GM19025 (cell line): ENCODE data around the gene NACA2.
"Not testable (repeated sequence)": the region's sequence is repeated elsewhere in the genome, so short reads cannot be mapped to it uniquely, and the experiment has no call there.

Source experiments
- ATAC-seq: cut with Tn5 transposase; IDR thresholded peaks from one replicate; pipeline ENCODE4 v1.9.1; 2021; ENCODE audit warnings: mild to moderate bottlenecking, low read depth, moderate library complexity; ENCODE audit not compliant: unreplicated experiment

Gene NACA2

DNA sequence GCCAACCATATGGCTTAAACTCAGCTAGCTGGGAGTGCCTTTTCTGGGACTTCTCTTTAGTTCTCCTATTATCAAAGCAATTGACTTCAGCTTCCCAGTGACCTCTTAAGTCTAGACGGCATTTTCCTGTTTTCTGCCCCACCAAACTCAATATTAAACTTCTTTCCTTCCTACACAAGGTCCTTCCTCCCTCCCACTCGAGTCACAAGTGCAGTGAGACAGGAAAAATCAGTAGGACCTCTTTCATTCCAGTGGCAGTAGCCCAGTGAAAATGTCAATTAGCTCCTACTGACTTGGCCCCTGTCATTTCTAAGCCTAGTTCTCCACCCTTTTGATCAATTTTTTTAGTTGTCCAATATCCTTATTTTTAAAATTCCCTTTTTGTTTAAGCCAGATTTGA, 9.6 kb upstream of the NACA2 start:
- no peak for ATAC-seq

DNA sequence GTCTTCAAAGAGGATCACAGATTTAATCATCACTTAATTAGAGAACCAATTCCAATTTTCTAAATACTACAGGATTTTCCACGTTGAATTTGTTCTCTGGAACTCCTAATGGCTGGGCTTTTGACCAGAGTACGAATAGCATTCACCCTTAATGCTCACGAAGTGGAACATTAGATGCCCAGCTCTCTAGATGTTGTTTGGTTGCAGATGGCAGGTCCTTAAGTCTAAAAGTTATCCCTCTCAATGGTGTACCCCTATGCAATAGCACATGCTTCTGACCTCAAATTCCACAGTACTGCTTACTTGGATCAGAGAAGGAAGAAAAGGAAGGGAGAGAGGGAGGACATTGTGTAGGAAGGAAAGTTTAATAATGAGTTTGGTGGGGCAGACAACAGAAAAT, 8.6 kb upstream of the NACA2 start:
- no peak for ATAC-seq

DNA sequence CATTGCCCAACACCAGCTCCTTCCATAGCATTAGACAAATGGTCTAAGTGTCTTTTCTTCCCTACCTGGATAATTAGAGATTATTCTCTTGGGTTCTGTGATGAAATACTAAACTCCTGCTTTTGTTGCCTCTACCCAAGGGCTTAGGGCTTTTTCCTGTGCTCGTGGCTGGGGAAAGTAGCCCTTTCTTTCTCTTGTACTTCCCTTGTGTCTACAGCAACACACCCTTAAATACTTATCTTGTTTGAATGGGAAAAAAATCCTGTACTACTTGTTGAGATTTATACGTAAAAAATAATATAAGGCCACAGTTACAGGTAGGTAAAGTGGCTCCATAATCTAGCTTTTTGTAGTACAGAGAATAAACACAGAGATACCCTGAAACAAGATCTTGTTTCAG, 7.0 kb upstream of the NACA2 start:
- no peak for ATAC-seq

DNA sequence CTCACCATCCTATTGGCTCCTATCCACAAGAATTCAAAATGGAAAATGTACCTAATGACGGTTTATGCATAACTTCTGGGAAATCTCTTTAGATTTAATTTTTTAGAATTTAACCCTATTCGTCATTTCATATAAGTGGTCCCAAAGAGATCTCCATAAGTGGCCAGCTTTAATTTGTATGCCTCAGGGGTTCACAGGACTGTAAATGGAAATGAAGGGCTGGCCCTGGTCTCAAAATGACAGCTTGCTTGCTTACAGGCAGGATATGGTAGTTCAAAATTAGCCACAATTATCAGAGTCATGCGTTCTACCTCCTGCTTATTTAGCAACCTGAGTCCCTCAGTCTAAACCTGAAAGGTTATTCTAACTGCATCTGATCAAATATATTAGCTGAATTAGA, 6.6 kb upstream of the NACA2 start:
- no peak for ATAC-seq

DNA sequence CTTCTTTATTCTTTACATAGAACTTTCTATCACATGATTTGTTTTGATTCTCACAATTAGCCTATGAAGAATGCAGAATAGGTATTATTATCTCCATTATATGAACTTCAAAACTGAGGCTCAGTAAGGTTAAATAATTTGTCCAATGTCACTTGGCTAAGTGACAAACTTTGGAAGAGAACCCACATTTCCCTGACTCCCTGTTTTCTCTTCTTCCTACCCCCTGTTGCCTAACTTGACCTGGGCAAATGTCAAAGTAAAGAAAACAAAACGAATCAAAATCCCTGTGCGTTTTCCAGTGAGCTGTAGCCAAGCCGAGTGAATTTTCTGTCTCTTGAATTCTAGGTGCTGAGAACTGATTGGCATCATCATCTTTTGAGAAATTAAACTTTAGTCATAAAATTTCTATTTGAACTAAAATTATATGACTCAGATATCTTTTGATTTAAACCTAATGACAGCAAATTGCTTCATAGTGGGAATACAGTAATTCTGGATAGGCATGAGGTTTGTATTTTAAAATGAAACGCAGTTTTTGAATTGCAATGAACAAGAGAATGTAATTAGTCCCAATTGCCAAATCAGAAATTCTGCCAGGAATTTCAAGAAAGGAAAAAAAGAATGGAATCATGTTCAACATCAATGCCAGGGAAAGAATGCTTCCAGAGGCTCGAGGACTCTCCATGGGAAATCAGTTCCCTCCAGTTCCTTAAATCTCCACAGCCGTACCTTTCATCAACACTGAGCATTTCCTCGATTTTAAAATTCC, 4.6 kb upstream of the NACA2 start:
- ATAC-seq = no peak

DNA sequence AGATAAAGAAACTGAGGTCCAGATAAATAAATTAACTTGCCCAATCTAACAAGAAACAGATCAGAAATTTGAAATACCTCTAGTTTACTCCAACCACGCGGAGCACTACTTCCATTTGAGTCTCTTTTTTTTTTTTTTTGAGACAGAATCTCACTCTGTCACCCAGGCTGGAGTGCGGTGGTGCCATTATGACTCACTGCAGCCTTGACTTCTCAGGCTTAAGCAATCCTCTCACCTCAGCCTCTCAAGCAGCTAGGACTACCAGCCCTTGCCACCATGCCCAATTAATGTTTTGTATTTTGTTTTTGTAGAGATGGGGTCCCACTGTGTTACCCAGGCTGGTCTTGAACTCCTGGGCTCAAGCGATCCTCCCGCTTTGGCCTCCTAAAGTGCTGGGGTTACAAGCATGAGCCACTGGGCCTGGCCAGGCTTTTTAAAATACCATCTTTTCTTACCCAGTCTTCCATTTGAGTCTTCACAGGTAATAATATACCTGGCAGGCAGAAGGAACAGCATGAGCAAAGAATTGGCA, 3.3 kb upstream of the NACA2 start:
- no peak for ATAC-seq

DNA sequence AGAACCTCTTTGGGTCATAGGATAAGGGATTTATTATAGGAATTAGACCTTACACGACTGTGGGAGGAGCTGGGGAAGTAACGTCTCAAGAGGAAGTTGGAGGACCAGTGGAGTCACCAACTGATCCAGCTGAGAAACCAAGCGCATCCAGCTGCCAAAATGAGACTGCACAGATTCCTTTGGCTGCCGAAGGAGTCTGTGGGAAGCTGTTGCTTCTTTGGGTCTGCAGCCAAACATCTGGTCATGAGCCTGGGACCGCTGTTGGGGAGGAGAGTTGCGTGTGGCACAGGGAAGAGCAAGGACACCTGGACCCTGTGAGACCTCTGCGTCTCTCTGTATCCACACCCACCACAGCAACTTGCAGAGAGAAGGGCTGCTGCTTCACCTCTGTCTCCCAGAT, 2.4 kb upstream of the NACA2 start:
- ATAC-seq = no peak

DNA sequence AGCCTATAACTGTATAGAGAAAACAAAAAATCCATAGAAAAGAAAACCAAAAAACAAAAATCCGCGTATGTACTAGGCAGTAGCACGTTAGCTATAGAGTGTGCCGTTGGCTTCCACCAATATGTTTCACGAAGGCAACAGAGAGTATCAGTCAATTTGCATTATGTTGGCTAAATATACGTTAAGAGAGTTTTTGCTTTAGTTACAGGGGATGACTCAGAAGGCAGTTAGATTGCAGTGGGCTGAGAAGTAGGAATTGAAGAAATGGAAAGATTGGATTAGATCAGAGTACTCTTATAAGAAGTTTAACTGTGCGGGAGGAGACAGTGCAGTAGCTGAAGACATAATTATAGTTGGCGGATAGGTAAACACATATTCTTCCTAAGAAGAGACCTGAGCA, 911 bp upstream of the NACA2 start:
- ATAC-seq = no peak

DNA sequence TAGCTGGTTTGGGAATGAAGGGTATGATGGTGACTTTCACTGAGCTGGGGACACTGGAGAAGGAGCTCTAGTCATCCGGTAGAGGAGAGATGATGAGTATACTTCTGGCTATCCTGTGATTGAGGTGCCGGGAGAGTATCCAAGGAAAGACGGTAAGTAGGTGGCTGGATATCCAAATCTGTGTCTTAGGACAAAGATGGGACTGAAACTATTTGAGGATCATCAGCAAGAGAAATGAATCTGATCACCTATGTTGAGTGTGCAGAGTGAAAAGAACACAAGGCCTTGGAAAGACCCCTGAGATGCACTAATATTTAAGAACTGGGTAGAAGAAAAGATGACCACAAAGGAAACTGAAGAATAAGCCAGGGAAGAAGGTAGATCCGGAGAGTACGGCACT, 1.0 kb downstream of the NACA2 start:
- ATAC-seq = no peak

DNA sequence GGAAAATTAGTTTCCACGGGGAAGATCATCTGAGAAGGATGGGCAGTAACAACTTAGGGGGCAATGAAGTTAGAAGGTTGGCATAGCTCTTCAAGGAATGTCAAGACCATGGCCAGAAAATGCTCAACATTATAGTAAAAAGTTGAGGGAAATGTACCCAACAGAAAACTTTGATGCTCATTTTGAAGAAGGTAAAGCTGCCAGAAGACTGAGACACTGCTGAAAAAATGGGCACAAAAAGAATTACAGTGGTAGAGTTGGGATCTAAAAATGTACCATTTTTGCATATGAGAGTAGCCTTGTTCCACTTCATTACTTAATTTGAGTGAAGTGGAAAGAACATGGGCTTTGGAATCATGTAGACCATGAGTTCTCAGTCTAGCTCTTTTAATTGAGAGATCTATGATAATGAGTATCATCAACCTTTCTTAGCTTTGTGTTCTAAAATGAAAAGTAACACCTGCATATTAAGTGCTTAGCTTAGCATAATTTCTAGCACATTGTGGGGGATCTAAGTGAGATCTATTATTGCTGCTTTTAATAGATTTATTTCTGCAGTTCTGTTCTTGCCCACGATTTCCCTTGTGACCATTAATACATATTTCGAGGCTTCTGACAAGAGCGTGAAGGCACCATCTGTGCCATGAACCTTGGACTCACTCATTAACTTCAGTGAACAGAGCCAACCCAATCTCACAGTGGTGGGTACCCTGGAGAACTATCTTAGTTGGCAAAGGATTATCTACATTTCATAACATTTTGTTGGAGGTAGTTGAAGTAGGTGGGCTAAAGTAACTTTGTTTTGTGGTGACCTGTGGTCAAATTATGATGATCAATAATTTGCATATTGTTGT, 3.0 kb downstream of the NACA2 start:
- ATAC-seq = no peak

DNA sequence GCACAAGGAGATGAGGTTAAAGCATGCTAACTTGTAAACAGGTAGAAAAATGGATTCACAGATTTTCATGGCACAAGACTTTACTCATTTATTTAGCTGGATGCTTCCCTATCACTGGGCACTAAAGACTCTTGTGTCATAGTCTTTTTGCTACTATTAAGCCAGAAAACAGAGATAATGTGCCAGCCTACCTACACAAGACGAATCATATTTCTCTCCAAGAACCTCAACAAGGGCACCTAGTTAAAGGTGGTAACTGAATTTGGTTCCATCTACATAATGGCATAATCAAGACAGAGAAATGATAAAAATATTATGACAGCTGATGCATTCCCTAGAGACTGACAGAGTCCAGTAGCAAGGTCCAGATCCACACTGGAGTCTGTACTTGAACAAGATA, 3.8 kb downstream of the NACA2 start:
- ATAC-seq = no peak

DNA sequence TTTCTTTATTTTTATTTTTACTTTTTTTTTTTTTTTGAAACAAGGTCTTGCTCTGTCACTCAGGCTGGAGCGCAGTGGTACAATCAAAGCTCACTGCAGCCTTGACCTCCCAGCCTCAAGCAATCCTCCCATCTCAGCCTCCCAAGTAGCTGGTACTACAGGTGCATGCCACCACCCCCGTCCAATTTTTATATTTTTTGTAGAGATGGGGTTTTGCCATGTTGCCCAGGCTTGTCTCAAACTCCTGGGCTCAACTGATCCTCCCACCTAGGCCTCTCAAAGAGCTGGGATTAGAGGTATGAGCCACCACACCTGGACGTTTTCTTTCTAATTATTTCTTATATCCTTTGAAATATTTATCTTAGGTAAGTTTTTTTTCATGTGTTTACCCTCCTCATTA, 4.4 kb downstream of the NACA2 start:
- not testable (repeated sequence) for ATAC-seq

DNA sequence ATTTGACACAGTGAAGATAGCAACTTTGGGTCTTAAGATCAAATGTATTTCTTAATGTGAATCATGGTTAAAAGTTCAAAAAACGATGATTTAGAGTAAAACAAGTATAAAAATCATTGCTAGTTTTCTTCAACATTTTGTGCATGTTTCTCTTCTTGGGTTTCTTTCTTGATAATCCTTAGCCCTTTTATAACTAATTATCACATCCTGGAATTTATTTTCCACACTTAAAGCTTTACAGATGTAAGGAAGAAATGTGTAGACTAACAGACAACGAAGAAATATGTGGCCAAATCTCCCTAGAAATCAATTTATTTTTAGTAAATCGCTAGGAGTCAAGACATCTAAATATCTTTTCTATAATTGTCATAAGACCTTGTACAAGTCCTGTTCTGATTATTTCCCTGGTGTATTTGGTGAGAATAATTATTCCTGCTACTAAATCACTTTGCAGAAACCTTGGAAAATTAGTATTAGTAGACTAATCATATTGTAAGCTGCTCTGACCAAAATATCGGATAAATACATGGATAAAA, 4.9 kb downstream of the NACA2 start:
- ATAC-seq = no peak

DNA sequence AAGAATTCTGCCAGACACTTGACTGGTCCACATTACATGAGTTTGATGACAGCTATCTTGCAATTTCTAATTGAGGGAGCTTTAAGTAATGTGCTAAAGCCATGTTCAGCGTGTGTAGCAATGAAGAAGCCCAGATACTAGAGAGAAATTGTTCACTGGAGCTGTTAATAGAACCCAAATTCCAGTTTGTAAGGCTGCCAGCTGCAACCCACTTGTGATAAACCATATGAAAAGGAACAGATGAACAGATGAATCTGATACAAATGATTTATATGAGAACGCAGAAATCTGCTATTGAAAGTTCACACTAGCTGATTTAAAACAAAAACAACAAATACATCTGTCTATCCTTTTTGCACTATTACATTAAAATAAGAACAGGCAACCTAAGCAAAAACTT, 6.2 kb downstream of the NACA2 start:
- ATAC-seq = no peak

DNA sequence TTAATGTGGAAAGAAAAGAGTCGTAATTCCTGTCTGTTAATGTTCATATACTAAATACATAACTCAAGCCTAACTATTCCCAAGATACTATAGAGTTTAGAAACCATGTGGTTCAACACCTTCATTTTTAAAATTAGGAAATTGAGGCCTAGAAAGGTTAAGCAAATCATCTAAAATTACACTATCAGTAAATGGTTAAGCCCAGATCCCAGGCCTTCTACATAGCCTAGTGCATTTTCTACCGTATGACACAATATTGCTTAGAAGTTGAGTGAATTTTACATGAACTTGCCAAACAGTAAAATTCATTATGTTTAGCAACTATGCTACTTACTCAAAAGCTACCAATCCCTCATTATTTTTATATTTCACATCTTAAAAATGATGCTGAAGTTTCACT, 6.8 kb downstream of the NACA2 start:
- no peak for ATAC-seq

DNA sequence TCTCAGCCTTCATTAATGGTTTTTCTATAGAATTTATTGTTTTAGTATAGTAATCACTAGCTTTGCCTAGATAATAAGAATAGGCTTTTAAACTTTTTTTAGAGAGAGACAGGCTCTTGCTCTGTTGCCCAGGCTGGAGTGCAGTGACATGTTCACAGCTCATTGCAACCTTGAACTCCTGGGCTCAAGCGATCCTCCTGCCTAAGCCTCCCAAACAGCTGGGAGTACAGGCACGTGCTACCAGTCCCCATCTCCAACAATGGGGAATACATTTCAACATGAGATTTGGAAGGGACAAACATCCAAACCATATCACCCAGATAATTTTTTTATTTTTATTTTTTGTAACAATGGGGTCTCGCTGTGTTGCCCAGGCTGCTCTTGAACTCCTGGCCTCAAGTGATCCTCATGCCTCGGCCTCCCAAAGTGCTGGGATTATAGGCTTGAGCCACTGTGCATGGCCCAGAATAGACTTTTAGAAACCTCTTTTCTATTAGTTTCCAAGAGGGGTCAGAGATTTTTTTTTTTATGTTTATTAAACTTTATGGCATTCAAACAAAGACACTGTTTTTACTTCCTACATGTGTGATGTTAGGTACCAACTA, 7.3 kb downstream of the NACA2 start:
- no peak for ATAC-seq

DNA sequence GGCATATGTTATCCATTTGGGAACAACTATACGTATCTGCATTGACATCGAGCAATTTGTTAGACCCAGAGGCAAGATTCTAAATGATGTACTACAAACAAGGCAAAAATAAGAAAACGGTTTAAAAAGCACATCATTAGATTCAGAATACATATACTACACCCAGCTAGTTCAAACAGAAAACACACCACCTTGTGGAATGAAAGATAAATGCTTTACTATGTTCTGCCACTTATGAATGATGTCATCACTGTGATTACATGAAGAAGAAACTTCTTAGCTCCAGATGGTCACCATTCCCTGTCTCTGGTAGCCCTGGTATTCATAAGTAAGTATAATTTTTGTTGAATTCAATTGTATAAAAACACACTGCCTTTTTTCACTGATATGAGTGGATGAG, 7.8 kb downstream of the NACA2 start:
- ATAC-seq = no peak

DNA sequence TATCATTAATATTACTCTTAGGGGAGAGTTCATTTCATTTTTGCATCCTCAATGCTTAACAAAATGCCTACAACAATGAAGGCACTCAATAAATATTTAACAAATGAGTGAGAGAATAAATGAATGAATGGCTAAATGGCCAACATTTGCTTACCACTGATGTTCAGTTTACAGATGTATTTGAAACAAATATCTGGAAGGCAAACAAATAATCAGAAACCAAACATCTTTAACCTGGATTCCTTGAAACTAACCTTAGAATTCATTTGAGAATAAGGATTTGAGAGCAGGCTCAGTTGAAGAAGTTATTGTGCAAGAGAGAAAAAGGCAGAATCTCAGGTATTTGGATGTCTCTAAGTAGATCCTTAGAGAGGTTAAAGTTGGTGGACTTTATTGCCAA, 8.4 kb downstream of the NACA2 start:
- no peak for ATAC-seq

DNA sequence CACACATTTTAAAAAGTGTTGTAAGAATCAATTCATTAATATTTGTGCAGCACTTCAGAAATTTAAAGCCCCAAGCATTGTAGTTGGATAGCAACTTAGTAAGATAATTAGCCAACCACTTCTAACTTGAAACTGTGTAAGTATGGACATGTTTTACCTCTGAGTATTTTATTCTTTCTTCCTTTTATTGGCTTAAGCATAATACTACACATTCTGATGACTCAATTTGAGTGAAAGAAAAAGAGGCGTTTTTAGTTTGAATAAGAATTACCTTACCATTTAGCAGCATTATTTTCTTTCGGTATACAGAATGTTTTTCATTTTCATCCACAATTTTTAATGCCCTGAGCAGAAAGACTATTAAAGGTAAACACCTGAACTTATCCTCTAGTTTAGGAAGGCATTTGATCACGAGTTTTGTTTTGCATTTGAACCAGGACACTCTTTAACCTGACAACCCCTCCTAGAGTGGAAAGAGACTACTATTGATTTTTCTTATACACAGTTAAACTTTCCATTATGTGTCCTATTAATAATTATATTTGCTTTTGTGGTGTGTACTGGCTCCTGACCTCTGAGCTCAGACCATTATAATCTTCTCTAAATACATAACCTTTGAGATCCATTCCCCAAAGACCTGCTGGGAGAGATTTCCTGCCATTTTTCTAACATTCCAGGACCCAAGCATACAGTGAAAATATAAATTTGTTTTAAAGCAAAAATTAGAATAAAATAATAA, 9.2 kb downstream of the NACA2 start:
- ATAC-seq = no peak

DNA sequence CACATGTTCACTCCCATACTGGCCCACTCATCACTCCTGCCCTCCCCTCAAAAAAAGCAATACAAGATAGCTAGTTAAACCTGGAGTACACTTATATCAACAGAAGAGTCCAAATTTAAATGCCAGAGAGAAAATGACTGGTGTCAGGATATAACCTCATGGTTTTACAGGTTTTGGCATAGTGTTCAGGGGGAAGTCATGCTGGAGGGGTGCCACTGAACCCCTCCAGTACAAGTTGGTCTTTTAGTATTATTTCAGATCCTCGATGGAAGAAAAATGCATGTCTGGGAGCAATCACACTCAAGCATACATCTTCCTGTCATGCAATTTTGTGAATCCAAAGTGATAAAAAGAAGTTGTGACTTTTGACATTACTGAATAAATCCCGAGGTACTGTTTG, 10.5 kb downstream of the NACA2 start:
- ATAC-seq = no peak
